ENCODE measurements around the gene KIF7.

Gene KIF7

GRCh38 chr15:89680282-89680873, 25.1 kb upstream of the KIF7 start:
- H3K9me3 ChIP-seq (ENCODE audit: control insufficient read depth, insufficient read depth, low read length), result no peaks in the 10 kb centered on the region
- DNase-seq (ENCODE audit: low read depth, low spot score), result no peak
- WGBS (ENCODE audit: insufficient coverage, insufficient read length), result no CpG with 5 or more reads among the region's 5 CpGs
- no peaks in the 10 kb centered on the region for H3K4me1 ChIP-seq (ENCODE audit: control insufficient read depth, insufficient read depth, low read length)
- H3K27me3 ChIP-seq (ENCODE audit: control insufficient read depth, insufficient read depth, low read length), result no peaks in the 10 kb centered on the region
- H3K4me3 ChIP-seq (ENCODE audit: low read length), result no peak overlapping the region
- no peaks in the 10 kb centered on the region for H3K36me3 ChIP-seq (ENCODE audit: control insufficient read depth, insufficient read depth, low read length)
- no peak overlapping the region for H3K27ac ChIP-seq (ENCODE audit: low read length)

- no peak for DNase-seq (ENCODE audit: low read depth, low spot score)
- Histone ChIP-seq H3K4me1 (ENCODE audit: control insufficient read depth, insufficient read depth, low read length) (no peaks in the 10 kb centered on the region), H3K36me3 (ENCODE audit: control insufficient read depth, insufficient read depth, low read length) (no peaks in the 10 kb centered on the region), H3K4me3 (ENCODE audit: low read length) (no peak within 1 kb of the TSS), H3K9me3 (ENCODE audit: control insufficient read depth, insufficient read depth, low read length) (no peaks in the 10 kb centered on the region), H3K27me3 (ENCODE audit: control insufficient read depth, insufficient read depth, low read length) (no peaks in the 10 kb centered on the region), H3K27ac (ENCODE audit: low read length) (no peak within 1 kb of the TSS)
- no CpG with 5 or more reads among the region's 2 CpGs for WGBS (ENCODE audit: insufficient coverage, insufficient read length)
Observed at GRCh38 chr15:89679212-89679611, 23.9 kb upstream of the KIF7 start, which contains the start of gene PLIN1. PLIN1 (minus strand) TSS chr15:89679367; CDS start chr15:89677489, 1,878 bp downstream.

- no peaks in the 10 kb centered on the region for H3K9me3 ChIP-seq (ENCODE audit: control insufficient read depth, insufficient read depth, low read length)
- WGBS (ENCODE audit: insufficient coverage, insufficient read length), result no CpG with 5 or more reads among the region's 1 CpG
- H3K4me1 ChIP-seq (ENCODE audit: control insufficient read depth, insufficient read depth, low read length), result no peaks in the 10 kb centered on the region
- no peaks in the 10 kb centered on the region for H3K27me3 ChIP-seq (ENCODE audit: control insufficient read depth, insufficient read depth, low read length)
- H3K4me3 ChIP-seq (ENCODE audit: low read length), result no peak overlapping the region
- no peak overlapping the region for H3K27ac ChIP-seq (ENCODE audit: low read length)
- DNase-seq (ENCODE audit: low read depth, low spot score), result no peak
- no peaks in the 10 kb centered on the region for H3K36me3 ChIP-seq (ENCODE audit: control insufficient read depth, insufficient read depth, low read length)
Observed at GRCh38 chr15:89677381-89677780, 22.1 kb upstream of the KIF7 start.

GRCh38 chr15:89675606-89676005, 20.3 kb upstream of the KIF7 start:
- no peaks in the 10 kb centered on the region for H3K9me3 ChIP-seq (ENCODE audit: control insufficient read depth, insufficient read depth, low read length)
- H3K27me3 ChIP-seq (ENCODE audit: control insufficient read depth, insufficient read depth, low read length), result no peaks in the 10 kb centered on the region
- DNase-seq (ENCODE audit: low read depth, low spot score), result no peak
- H3K36me3 ChIP-seq (ENCODE audit: control insufficient read depth, insufficient read depth, low read length), result no peaks in the 10 kb centered on the region
- H3K27ac ChIP-seq (ENCODE audit: low read length), result no peak overlapping the region
- H3K4me1 ChIP-seq (ENCODE audit: control insufficient read depth, insufficient read depth, low read length), result no peaks in the 10 kb centered on the region
- no CpG with 5 or more reads among the region's 6 CpGs for WGBS (ENCODE audit: insufficient coverage, insufficient read length)
- H3K4me3 ChIP-seq (ENCODE audit: low read length), result no peak overlapping the region

- Histone ChIP-seq H3K4me3 (ENCODE audit: low read length) (no peak overlapping the region), H3K27me3 (ENCODE audit: control insufficient read depth, insufficient read depth, low read length) (no peaks in the 10 kb centered on the region), H3K4me1 (ENCODE audit: control insufficient read depth, insufficient read depth, low read length) (no peaks in the 10 kb centered on the region), H3K27ac (ENCODE audit: low read length) (no peak overlapping the region), H3K9me3 (ENCODE audit: control insufficient read depth, insufficient read depth, low read length) (no peaks in the 10 kb centered on the region), H3K36me3 (ENCODE audit: control insufficient read depth, insufficient read depth, low read length) (no peaks in the 10 kb centered on the region)
- no CpG with 5 or more reads among the region's 4 CpGs for WGBS (ENCODE audit: insufficient coverage, insufficient read length)
- DNase-seq (ENCODE audit: low read depth, low spot score), result no peak
Observed at GRCh38 chr15:89674526-89674925, 19.3 kb upstream of the KIF7 start.

GRCh38 chr15:89673165-89673512, 17.9 kb upstream of the KIF7 start:
- Histone ChIP-seq H3K4me3 (ENCODE audit: low read length) (no peak overlapping the region), H3K36me3 (ENCODE audit: control insufficient read depth, insufficient read depth, low read length) (no peaks in the 10 kb centered on the region), H3K9me3 (ENCODE audit: control insufficient read depth, insufficient read depth, low read length) (no peaks in the 10 kb centered on the region), H3K4me1 (ENCODE audit: control insufficient read depth, insufficient read depth, low read length) (no peaks in the 10 kb centered on the region), H3K27ac (ENCODE audit: low read length) (no peak overlapping the region), H3K27me3 (ENCODE audit: control insufficient read depth, insufficient read depth, low read length) (no peaks in the 10 kb centered on the region)
- no CpG with 5 or more reads among the region's 12 CpGs for WGBS (ENCODE audit: insufficient coverage, insufficient read length)
- peak; percentile 72 for DNase-seq (ENCODE audit: low read depth, low spot score)

- no peak for DNase-seq (ENCODE audit: low read depth, low spot score)
- no peaks in the 10 kb centered on the region; the same call in 1 of the 2 replicates for H3K36me3 ChIP-seq (ENCODE audit: control insufficient read depth, insufficient read depth, low read length)
- WGBS (ENCODE audit: insufficient coverage, insufficient read length), result no CpG with 5 or more reads among the region's 12 CpGs
- H3K4me1 ChIP-seq (ENCODE audit: control insufficient read depth, insufficient read depth, low read length), result no peaks in the 10 kb centered on the region
- no peaks in the 10 kb centered on the region for H3K9me3 ChIP-seq (ENCODE audit: control insufficient read depth, insufficient read depth, low read length)
- no peaks in the 10 kb centered on the region for H3K27me3 ChIP-seq (ENCODE audit: control insufficient read depth, insufficient read depth, low read length)
- H3K4me3 ChIP-seq (ENCODE audit: low read length), result no peak overlapping the region
- H3K27ac ChIP-seq (ENCODE audit: low read length), result no peak overlapping the region
Observed at GRCh38 chr15:89672221-89673164, 17.2 kb upstream of the KIF7 start.

- Histone ChIP-seq H3K4me1 (ENCODE audit: control insufficient read depth, insufficient read depth, low read length) (no peaks in the 10 kb centered on the region), H3K36me3 (ENCODE audit: control insufficient read depth, insufficient read depth, low read length) (no peaks in the 10 kb centered on the region; the same call in 1 of the 2 replicates), H3K4me3 (ENCODE audit: low read length) (no peak overlapping the region), H3K27ac (ENCODE audit: low read length) (no peak overlapping the region), H3K9me3 (ENCODE audit: control insufficient read depth, insufficient read depth, low read length) (no peaks in the 10 kb centered on the region), H3K27me3 (ENCODE audit: control insufficient read depth, insufficient read depth, low read length) (no peaks in the 10 kb centered on the region)
- no peak for DNase-seq (ENCODE audit: low read depth, low spot score)
- WGBS (ENCODE audit: insufficient coverage, insufficient read length), result no CpG with 5 or more reads among the region's 4 CpGs
Observed at GRCh38 chr15:89671687-89672086, 16.4 kb upstream of the KIF7 start.

GRCh38 chr15:89670971-89671560, 15.8 kb upstream of the KIF7 start:
- no CpG with 5 or more reads among the region's 12 CpGs for WGBS (ENCODE audit: insufficient coverage, insufficient read length)
- 0 out of 2 replicates have a peak, but pooled peaks cover 2% of the 10 kb centered on the region for H3K4me1 ChIP-seq (ENCODE audit: control insufficient read depth, insufficient read depth, low read length)
- H3K9me3 ChIP-seq (ENCODE audit: control insufficient read depth, insufficient read depth, low read length), result no peaks in the 10 kb centered on the region
- no peak for DNase-seq (ENCODE audit: low read depth, low spot score)
- H3K36me3 ChIP-seq (ENCODE audit: control insufficient read depth, insufficient read depth, low read length), result no peaks in the 10 kb centered on the region; the same call in 1 of the 2 replicates
- no peak overlapping the region for H3K27ac ChIP-seq (ENCODE audit: low read length)
- no peaks in the 10 kb centered on the region for H3K27me3 ChIP-seq (ENCODE audit: control insufficient read depth, insufficient read depth, low read length)
- H3K4me3 ChIP-seq (ENCODE audit: low read length), result no peak overlapping the region

- WGBS (ENCODE audit: insufficient coverage, insufficient read length), result no CpG with 5 or more reads among the region's 15 CpGs
- no peak overlapping the region for H3K27ac ChIP-seq (ENCODE audit: low read length)
- H3K9me3 ChIP-seq (ENCODE audit: control insufficient read depth, insufficient read depth, low read length), result no peaks in the 10 kb centered on the region
- 0 out of 2 replicates have a peak, but pooled peaks cover 2% of the 10 kb centered on the region for H3K4me1 ChIP-seq (ENCODE audit: control insufficient read depth, insufficient read depth, low read length)
- H3K36me3 ChIP-seq (ENCODE audit: control insufficient read depth, insufficient read depth, low read length), result no peaks in the 10 kb centered on the region; the same call in 1 of the 2 replicates
- no peak overlapping the region for H3K4me3 ChIP-seq (ENCODE audit: low read length)
- no peak for DNase-seq (ENCODE audit: low read depth, low spot score)
- peaks cover under 1% of the 10 kb centered on the region for H3K27me3 ChIP-seq (ENCODE audit: control insufficient read depth, insufficient read depth, low read length)
Observed at GRCh38 chr15:89669941-89670340, 14.7 kb upstream of the KIF7 start.

All from iPS DF 6.9 (cell line).